HEK293T (cell line): Measurements from ENCODE around the gene MMP7.

ENCODE experiments used
- FOXA1 ChIP-seq: fragments of 450-650 bp; IDR thresholded peaks from 2 replicates; pipeline ENCODE4 v1.6.1; 2016; ENCODE audit warnings: mild to moderate bottlenecking
- FOXM1 ChIP-seq: fragments of 450-650 bp; IDR thresholded peaks from 2 replicates; pipeline ENCODE4 v1.6.1; 2017; ENCODE audit warnings: mild to moderate bottlenecking, borderline replicate concordance
- LEF1 ChIP-seq: fragments of 450-650 bp; IDR thresholded peaks from 2 replicates; pipeline ENCODE4 v1.6.1; 2017; ENCODE audit warnings: mild to moderate bottlenecking, borderline replicate concordance
- NFRKB ChIP-seq: fragments of 450-650 bp; IDR thresholded peaks from 2 replicates; pipeline ENCODE4 v1.6.1; 2016; ENCODE audit warnings: mild to moderate bottlenecking, moderate library complexity
- SP1 ChIP-seq: fragments of 450-650 bp; IDR thresholded peaks from 2 replicates; pipeline ENCODE4 v1.6.1; 2017
- ZNF384 ChIP-seq: fragments of 450-650 bp; IDR thresholded peaks from 2 replicates; pipeline ENCODE4 v1.6.1; 2016

DNA sequence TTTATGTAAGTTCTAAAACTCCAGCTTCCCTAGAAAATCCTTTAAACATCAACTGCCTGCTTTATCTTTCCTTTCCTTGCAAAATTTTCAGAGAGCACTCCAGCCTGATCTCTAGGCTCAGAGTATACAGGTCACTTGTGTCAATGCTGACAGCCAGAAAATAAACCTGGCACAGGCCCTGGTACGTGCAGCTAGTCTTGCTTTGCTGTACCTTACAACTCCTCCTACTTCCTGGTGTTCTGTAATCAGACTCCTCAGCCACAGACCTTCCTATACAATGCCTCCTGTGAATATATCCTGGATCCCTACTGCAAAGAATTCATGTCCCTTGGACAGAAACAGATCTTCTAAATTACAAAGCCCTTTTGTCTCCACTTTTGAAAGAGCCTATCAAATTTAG is 53.7 kb downstream of the MMP7 start:
- no peak for TF ChIP-seq SP1
- TF ChIP-seq FOXM1, result no peak
- TF ChIP-seq NFRKB, result no peak
- TF ChIP-seq ZNF384, result no peak
- TF ChIP-seq LEF1, result no peak
- no peak for TF ChIP-seq FOXA1
